ENCODE results near the gene ARMC7. TPM values are rescaled to one million over a fixed set of nuclear protein-coding genes. Genes with fewer than 3 reads are reported as not detected.

The ARMC7 gene
- total RNA-seq, 1 donor from 2014 or later, result 12.3 TPM

- TF ChIP-seq, protein P1, sequence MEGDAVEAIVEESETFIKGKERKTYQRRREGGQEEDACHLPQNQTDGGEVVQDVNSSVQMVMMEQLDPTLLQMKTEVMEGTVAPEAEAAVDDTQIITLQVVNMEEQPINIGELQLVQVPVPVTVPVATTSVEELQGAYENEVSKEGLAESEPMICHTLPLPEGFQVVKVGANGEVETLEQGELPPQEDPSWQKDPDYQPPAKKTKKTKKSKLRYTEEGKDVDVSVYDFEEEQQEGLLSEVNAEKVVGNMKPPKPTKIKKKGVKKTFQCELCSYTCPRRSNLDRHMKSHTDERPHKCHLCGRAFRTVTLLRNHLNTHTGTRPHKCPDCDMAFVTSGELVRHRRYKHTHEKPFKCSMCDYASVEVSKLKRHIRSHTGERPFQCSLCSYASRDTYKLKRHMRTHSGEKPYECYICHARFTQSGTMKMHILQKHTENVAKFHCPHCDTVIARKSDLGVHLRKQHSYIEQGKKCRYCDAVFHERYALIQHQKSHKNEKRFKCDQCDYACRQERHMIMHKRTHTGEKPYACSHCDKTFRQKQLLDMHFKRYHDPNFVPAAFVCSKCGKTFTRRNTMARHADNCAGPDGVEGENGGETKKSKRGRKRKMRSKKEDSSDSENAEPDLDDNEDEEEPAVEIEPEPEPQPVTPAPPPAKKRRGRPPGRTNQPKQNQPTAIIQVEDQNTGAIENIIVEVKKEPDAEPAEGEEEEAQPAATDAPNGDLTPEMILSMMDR (conservative IDR thresholded peaks at IDR 0.05; ENCODE audit: low read depth, low read length), result no peak
- no peak for DNase-seq (ENCODE audit: low read depth)
- no peak overlapping the region for H3K4me3 ChIP-seq (ENCODE audit: low read depth, low read length)
Observed at GRCh38 chr17:75138519-75138918, 28.8 kb downstream of the ARMC7 start.

DNA sequence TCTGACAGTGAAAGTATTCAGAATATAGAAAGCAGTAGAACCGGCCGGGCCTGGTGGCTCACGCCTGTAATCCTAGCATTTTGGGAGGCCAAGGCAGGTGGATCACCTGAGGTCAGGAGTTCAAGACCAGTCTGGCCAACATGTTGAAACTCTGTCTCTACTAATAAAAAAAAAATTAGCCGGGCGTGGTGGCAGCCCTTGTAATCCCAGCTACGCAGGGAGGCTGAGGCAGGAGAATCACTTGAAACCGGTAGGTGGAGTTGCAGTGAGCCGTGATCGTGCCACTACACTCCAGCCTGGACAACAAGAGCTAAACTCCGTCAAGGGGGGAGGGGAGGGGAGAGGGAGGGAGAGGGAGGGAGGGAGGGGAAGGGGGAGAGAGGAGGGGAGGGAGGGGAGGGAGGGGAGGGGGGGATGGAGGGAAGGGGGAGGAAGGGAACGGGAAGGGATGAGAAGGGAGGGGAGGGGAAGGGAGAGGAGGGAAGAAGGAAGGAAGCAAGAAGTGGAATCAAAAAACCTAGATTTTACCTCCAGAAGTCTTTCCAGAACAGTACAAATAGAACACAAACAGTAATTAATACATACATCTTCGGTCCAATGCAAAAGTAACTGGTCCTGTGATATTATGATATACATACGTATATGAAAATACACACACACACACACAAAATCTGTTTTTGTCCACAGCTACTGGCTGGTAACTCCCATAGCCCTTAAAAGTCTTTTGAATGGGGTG lies 32.6 kb downstream of the ARMC7 start:
- TF ChIP-seq, protein P1 (conservative IDR thresholded peaks at IDR 0.05; ENCODE audit: low read depth, low read length), result no peak
- no peak overlapping the region for H3K4me3 ChIP-seq (ENCODE audit: low read depth, low read length)
- DNase-seq (ENCODE audit: low read depth), result no peak

DNA sequence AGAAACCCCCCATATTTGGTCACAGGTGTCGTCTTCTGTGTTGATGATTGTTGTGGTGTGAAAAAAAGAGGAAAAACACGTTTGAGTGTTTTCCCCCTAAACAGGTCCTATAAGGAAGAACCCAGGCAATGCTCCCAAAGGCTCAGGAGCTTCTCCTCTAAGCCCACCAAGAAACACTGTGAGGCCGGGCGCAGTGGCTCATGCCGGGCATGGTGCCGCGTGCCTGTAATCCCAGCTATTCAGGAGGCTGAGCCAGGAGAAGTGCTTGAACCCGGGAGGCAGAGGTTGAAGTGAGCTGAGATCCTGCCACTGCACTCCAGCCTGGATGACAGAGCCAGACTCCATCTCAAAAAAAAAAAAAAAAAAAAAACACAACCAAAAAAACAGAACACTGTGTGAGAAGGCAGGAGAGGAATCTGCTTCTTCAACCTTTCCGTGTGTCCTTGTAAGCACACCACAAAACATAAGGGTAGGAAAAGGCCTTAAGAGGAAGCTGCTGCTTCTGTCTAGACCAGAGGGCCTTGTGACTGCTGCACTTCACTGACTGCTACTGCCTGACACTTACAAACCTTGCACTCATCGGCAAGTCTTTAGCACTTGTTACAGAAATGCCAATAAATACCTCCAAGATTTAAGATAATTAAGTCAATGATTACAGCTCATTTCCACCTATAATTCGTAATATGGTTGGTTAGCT lies 35.2 kb downstream of the ARMC7 start:
- TF ChIP-seq, protein P1 (conservative IDR thresholded peaks at IDR 0.05; ENCODE audit: low read depth, low read length), result no peak
- H3K4me3 ChIP-seq (ENCODE audit: low read depth, low read length), result no peak overlapping the region
- DNase-seq (ENCODE audit: low read depth), result no peak

GRCh38 chr17:75146592-75146991 lies 36.8 kb downstream of the ARMC7 start:
- no peak for DNase-seq (ENCODE audit: low read depth)
- TF ChIP-seq, protein P1 (conservative IDR thresholded peaks at IDR 0.05; ENCODE audit: low read depth, low read length), result no peak
- no peak overlapping the region for H3K4me3 ChIP-seq (ENCODE audit: low read depth, low read length)

GRCh38 chr17:75147878-75148546 lies 38.2 kb downstream of the ARMC7 start:
- TF ChIP-seq, protein P1 (conservative IDR thresholded peaks at IDR 0.05; ENCODE audit: low read depth, low read length), result no peak
- no peak overlapping the region for H3K4me3 ChIP-seq (ENCODE audit: low read depth, low read length)
- no peak for DNase-seq (ENCODE audit: low read depth)

DNA sequence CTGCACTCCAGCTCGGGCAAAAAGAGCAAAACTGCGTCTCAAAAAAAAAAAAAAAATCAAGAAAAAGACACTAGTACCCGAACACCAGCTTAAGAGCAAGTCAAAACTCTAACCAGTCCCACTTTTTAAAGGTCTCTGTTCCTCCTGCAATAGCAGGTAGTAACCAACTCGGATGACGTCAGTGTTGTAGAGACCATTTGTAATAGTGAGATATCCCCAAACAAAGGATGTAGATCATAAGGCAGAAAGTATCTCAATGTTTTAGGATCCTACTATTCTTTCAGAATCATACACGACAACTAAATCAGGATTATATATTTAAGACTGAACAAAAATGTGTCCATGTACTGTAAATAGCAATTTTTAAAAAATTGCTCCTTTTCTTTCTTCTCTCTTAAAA lies 42.2 kb downstream of the ARMC7 start:
- no peak for DNase-seq (ENCODE audit: low read depth)
- H3K4me3 ChIP-seq (ENCODE audit: low read depth, low read length), result no peak overlapping the region
- TF ChIP-seq, protein P1 (conservative IDR thresholded peaks at IDR 0.05; ENCODE audit: low read depth, low read length), result no peak

Measured in epithelial cell of proximal tubule (primary cell).